ENCODE results near the gene VPS26B.

- TF ChIP-seq CTCF (IDR thresholded peaks at IDR 0.05) (no peak), E2F4 (CRISPR knock-in tag; IDR thresholded peaks at IDR 0.05; ENCODE audit: borderline replicate concordance, low read depth) (no peak), ESRRA (CRISPR knock-in tag; IDR thresholded peaks at IDR 0.05; ENCODE audit: borderline replicate concordance) (no peak)
Observed at GRCh38 chr11:134250675-134251074, 26.2 kb downstream of the VPS26B start.
